HG02884 (cell line): ENCODE data around the gene TRAPPC12.
"Not testable (repeated sequence)": the region's sequence is repeated elsewhere in the genome, so short reads cannot be mapped to it uniquely, and the experiment has no call there.

Experiments
- ATAC-seq: cut with Tn5 transposase; IDR thresholded peaks from one replicate; pipeline ENCODE4 v1.9.1; 2021; ENCODE audit warnings: mild to moderate bottlenecking, moderate library complexity; ENCODE audit not compliant: unreplicated experiment

The TRAPPC12 gene

GRCh38 chr2:3451926-3452671, 72.6 kb downstream of the TRAPPC12 start:
- no peak for ATAC-seq

GRCh38 chr2:3453190-3453999, 73.9 kb downstream of the TRAPPC12 start:
- ATAC-seq, result no peak

GRCh38 chr2:3454005-3454404, 74.5 kb downstream of the TRAPPC12 start:
- ATAC-seq, result not testable (repeated sequence)

GRCh38 chr2:3454802-3455201, 75.3 kb downstream of the TRAPPC12 start:
- ATAC-seq, result no peak

GRCh38 chr2:3456125-3456524, 76.6 kb downstream of the TRAPPC12 start:
- no peak for ATAC-seq

GRCh38 chr2:3457524-3458395, 78.3 kb downstream of the TRAPPC12 start:
- ATAC-seq, result no peak

GRCh38 chr2:3458396-3459184, 79.1 kb downstream of the TRAPPC12 start:
- ATAC-seq, result no peak

GRCh38 chr2:3459185-3460015, 79.9 kb downstream of the TRAPPC12 start:
- no peak for ATAC-seq

GRCh38 chr2:3460156-3460555, 80.7 kb downstream of the TRAPPC12 start:
- ATAC-seq, result no peak

GRCh38 chr2:3460831-3461800, 81.6 kb downstream of the TRAPPC12 start:
- no peak for ATAC-seq

- peak; percentile 73 for ATAC-seq
Measured at GRCh38 chr2:3461801-3462492, 82.5 kb downstream of the TRAPPC12 start.

- ATAC-seq, result no peak
Measured at GRCh38 chr2:3462493-3463104, 83.1 kb downstream of the TRAPPC12 start.

- no peak for ATAC-seq
Measured at GRCh38 chr2:3463186-3463835, 83.8 kb downstream of the TRAPPC12 start.

GRCh38 chr2:3463944-3464343, 84.5 kb downstream of the TRAPPC12 start:
- no peak for ATAC-seq

- no peak for ATAC-seq
Measured at GRCh38 chr2:3464401-3465005, 85.0 kb downstream of the TRAPPC12 start.

- ATAC-seq, result no peak
Measured at GRCh38 chr2:3465328-3465727, 85.8 kb downstream of the TRAPPC12 start.
